Effector memory CD8-positive, alpha-beta T cell (primary cell): ENCODE data around the gene KBTBD7.

Experiments used
- ATAC-seq: fragments of 150-1000 bp; cut with Tn5 transposase; replicated peaks from 2 replicates; pipeline ENCODE4 v1.10.0; 2021; ENCODE audit warnings: mild to moderate bottlenecking, moderate library complexity
- DNase-seq, 3 experiments: peaks; one replicate each; pipeline ENCODE4 v3.0.0; 2021
- H3K27ac Mint-ChIP-seq, 2 donors: one replicate each; pipeline ENCODE4 v1.8.0; 2022; ENCODE audit warnings: mild to moderate bottlenecking in 2 of 2, mixed read lengths in 2 of 2, moderate library complexity in 2 of 2
- H3K27me3 Mint-ChIP-seq, 2 donors: one replicate each; pipeline ENCODE4 v1.8.0; 2022; ENCODE audit warnings: mixed read lengths in 2 of 2
- H3K36me3 Mint-ChIP-seq: one replicate; pipeline ENCODE4 v1.8.0; 2022; ENCODE audit warnings: mild to moderate bottlenecking, moderate library complexity, mixed read lengths; ENCODE audit not compliant: insufficient read depth
- H3K4me1 Mint-ChIP-seq, 2 donors: one replicate each; pipeline ENCODE4 v1.8.0; 2022; ENCODE audit warnings: low read depth in 2 of 2, mixed read lengths in 2 of 2
- H3K4me3 Mint-ChIP-seq, 2 donors: one replicate each; pipeline ENCODE4 v1.8.0; 2022; ENCODE audit warnings: mild to moderate bottlenecking in 2 of 2, mixed read lengths in 2 of 2, moderate library complexity in 2 of 2
- H3K9me3 Mint-ChIP-seq, 2 donors: one replicate each; pipeline ENCODE4 v1.8.0; 2022; ENCODE audit warnings: mixed read lengths in 2 of 2

Gene KBTBD7

DNA sequence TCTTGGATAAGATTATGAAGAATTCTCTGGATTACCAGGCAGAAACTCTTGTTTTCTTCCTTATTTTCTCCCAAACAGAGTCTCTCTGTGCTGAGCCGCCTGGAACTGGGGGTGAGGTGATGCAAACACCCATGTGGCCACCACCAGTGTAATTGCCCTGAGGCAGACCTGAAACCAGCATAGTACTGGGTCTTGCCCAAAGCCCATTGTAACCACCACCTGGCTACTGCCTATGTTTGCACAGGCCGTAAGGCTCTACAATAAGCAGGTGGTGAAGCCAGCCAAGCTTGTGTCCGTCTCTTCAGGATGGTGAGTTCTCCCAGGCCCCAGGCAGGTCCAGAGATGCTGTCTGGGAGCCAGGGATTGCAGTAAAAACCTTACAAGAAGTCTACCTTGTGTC, 18.9 kb upstream of the KBTBD7 start:
- H3K4me1 Mint-ChIP-seq = no peaks in the 10 kb centered on the region
- peaks cover 3% of the 10 kb centered on the region for H3K36me3 Mint-ChIP-seq
- ATAC-seq (no peak), DNase-seq (no peak)
- H3K4me3 Mint-ChIP-seq = no peak overlapping the region
- H3K27ac Mint-ChIP-seq = peak overlapping the region in 1 of 2 donors; percentile 55
- no peaks in the 10 kb centered on the region for H3K27me3 Mint-ChIP-seq
- peaks cover 2 to 8% of the 10 kb centered on the region in 2 donors for H3K9me3 Mint-ChIP-seq

DNA sequence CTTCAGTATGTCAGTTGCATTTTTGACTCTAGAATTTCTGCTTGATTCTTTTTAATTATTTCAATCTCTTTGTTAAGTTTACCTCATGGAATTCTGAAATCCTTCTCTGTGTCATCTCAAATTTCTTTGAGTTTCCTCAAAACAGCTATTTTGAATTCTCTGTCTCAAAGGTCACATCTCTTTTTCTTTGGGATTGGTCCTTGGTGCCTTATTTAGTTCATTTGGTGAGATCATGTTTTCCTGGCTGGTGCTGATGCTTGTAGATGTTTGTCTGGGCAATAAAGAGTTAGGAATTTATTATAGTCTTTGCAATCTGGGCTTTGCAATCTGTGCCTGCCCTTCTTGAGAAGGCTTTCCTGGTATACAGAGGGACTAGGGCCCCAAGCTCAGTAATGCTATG, 18.5 kb upstream of the KBTBD7 start:
- Mint-ChIP-seq H3K36me3 (peaks cover 3% of the 10 kb centered on the region), H3K9me3 (peaks cover 2 to 8% of the 10 kb centered on the region in 2 donors), H3K27me3 (no peaks in the 10 kb centered on the region), H3K4me1 (no peaks in the 10 kb centered on the region), H3K27ac (no peak overlapping the region), H3K4me3 (no peak overlapping the region)
- DNase-seq (no peak), ATAC-seq (no peak)

DNA sequence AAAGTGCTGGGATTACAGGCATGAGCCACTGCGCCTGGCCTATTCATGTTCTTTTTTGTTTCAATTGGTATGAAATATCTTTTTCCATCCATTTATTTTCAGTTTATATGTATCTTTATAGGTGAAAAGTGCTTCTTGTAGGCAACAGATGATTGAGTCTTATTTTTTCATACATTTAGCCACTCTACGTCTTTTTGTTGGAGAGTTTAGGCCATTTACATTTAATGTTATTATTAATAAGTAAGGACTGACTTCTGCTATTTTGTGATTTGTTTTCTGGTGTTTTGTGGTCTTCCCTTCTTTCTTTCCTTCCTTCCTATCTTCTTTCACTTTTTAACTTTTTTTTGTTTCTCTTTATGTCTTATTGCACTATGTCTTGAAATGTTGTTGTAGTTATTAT, 16.7 kb upstream of the KBTBD7 start:
- Mint-ChIP-seq H3K9me3 (peaks cover 2 to 8% of the 10 kb centered on the region in 2 donors), H3K27me3 (no peaks in the 10 kb centered on the region), H3K4me3 (no peak overlapping the region), H3K27ac (no peak overlapping the region), H3K4me1 (no peaks in the 10 kb centered on the region), H3K36me3 (peaks cover 3% of the 10 kb centered on the region)
- DNase-seq = no peak
- no peak for ATAC-seq

DNA sequence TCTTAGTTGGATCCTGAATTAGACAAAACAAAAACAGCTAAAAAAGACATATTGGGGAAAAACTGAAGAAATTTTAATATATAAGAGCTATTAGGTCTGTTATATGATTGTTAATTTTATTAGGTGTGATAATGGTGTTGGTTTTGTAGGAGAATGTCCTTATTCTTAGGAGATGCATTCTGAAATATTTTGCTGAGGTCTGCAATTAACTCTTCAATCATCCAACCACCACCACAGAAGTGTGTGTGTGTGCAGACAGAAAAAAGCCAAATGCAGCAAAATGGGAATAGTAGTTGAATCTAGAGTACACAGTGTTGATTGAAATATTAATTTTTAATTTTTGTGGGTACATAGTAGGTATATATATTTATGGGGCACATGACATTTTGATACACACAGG, 12.1 kb upstream of the KBTBD7 start:
- no peak overlapping the region for H3K27ac Mint-ChIP-seq
- H3K27me3 Mint-ChIP-seq = no peaks in the 10 kb centered on the region
- H3K4me3 Mint-ChIP-seq = no peak overlapping the region
- DNase-seq (no peak), ATAC-seq (no peak)
- peaks cover 2 to 6% of the 10 kb centered on the region in 2 donors for H3K9me3 Mint-ChIP-seq
- H3K36me3 Mint-ChIP-seq = no peaks in the 10 kb centered on the region
- no peaks in the 10 kb centered on the region for H3K4me1 Mint-ChIP-seq

DNA sequence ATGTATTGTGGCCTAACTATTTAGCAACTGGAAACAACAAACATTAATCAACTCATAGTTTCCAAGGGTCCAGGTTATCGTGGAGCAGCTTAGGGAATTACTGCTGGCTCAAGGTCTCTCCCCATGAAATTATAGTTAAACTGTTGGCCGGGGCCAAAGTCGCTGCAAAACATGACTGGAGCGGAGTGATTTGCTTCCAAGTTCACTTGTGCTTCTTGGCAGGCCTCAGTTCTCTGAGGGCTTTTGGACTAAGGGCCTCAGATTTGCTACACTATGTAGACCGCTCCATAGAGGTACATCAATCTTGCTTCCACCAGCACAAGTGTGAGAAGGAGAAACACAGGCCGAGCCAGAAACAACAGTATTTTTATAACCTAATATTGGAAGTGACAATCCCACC, 9.4 kb upstream of the KBTBD7 start:
- DNase-seq (no peak), ATAC-seq (no peak)
- Mint-ChIP-seq H3K27me3 (no peaks in the 10 kb centered on the region), H3K27ac (no peak overlapping the region), H3K9me3 (no peaks in the 10 kb centered on the region), H3K4me3 (no peak overlapping the region), H3K4me1 (no peaks in the 10 kb centered on the region), H3K36me3 (no peaks in the 10 kb centered on the region)

DNA sequence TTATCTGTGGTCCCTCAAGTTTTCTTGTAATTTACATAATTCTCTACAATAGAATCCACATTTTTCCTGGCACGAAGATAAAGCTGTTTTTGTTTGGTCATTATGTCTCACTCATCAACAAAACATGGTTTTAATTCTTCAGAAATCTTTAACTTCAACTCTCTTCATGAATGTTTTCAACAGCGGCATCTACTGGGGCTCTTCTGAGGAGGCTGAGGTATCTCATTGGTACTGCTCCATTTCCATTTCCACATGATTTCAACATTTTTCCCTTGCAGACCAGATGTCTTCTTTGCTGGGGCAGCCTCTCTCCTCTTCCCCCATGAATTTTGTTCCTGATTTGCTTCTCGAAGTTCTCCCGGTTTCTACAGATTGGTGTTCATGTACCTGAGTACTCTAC, 5.8 kb upstream of the KBTBD7 start:
- Mint-ChIP-seq H3K9me3 (no peaks in the 10 kb centered on the region), H3K36me3 (no peaks in the 10 kb centered on the region), H3K27ac (no peak overlapping the region), H3K27me3 (no peaks in the 10 kb centered on the region), H3K4me1 (no peaks in the 10 kb centered on the region), H3K4me3 (no peak overlapping the region)
- DNase-seq (no peak), ATAC-seq (no peak)

DNA sequence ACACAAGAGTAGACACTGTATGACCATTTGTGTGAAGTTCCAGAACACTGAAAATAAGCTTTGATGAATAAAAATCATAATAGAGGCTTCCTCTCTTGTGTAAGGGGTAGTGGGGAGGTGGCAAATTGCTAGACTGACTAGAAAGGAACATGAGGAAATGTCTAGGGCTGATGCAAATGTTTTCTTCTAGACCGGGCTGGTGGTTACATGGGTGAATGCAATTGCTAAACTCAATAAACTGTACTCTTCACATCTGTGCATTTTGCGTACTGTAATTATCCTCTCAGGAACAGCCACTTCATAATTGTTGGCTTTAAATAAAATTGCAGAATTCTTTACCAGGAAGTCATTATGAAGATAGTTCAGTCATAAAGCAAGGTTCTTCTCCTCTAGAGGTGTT, 5.2 kb upstream of the KBTBD7 start:
- H3K4me3 Mint-ChIP-seq = no peak overlapping the region
- no peaks in the 10 kb centered on the region for H3K36me3 Mint-ChIP-seq
- H3K27ac Mint-ChIP-seq = no peak overlapping the region
- H3K9me3 Mint-ChIP-seq = no peaks in the 10 kb centered on the region
- ATAC-seq = peak; percentile 43
- no peaks in the 10 kb centered on the region for H3K27me3 Mint-ChIP-seq
- peaks cover 0 to 2% of the 10 kb centered on the region in 2 donors for H3K4me1 Mint-ChIP-seq
- DNase-seq = no peak

DNA sequence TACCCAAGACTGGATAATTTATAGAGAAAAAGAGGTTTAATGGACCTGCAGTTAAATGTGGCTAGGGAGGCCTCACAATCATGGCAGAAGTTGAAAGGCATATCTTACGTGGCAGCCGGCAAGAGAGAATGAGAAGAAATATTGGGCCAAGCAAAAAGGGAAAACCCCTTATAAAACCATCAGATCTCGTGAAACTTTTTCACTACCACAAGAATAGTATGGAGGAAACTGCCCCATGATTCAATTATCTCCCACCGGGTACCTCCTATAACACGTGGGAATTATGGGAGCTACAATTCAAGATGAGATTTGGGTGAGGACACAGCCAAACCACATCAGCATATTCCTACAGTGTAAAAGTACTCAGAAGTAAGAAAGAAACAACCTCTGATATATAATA, 4.7 kb upstream of the KBTBD7 start:
- DNase-seq = no peak
- Mint-ChIP-seq H3K9me3 (no peaks in the 10 kb centered on the region), H3K27me3 (no peaks in the 10 kb centered on the region), H3K36me3 (peaks cover under 1% of the 10 kb centered on the region), H3K4me3 (no peak overlapping the region), H3K4me1 (peaks cover 2 to 4% of the 10 kb centered on the region in 2 donors), H3K27ac (no peak overlapping the region)
- ATAC-seq = no peak

DNA sequence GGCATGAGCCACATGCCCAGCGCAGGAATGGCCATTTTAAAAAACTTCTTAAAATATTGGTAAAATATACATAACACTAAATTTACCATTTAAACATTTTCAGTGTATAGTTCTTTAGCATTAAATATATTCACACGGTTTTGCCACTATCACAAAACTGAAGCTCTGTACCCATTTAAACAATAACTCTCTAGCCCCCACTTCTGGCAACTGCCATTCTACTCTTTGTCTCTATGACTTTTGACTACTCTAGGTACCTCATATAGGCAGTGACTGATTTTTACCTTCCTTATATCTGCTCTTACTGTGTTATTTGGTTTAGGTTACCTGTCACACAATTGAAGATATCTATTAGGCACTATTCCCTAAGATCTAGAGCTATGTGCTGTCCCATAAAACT, 2.3 kb upstream of the KBTBD7 start:
- H3K27ac Mint-ChIP-seq = no peak overlapping the region
- DNase-seq (no peak), ATAC-seq (no peak)
- no peaks in the 10 kb centered on the region for H3K27me3 Mint-ChIP-seq
- peaks cover 17 to 18% of the 10 kb centered on the region in 2 donors for H3K4me1 Mint-ChIP-seq
- H3K9me3 Mint-ChIP-seq = no peaks in the 10 kb centered on the region
- peaks cover 5% of the 10 kb centered on the region for H3K36me3 Mint-ChIP-seq
- H3K4me3 Mint-ChIP-seq = no peak overlapping the region

DNA sequence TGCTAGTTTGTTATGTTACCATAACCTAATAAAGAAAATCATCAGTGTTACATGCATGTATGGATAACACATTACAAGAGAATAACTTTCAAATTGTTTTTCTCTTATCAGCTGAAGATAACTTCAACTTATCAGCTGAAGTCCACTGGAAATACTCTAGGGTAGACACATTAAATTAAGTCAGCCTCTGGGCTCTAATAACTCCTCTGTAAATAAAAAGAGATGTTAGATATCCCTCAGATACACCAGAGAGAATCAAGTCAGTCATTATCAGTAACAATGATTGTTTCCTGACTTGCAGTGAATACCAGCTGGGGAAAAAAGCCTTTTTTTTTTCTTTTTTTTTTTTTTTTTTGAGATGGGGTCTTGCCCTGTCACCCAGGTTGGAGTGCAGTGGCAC, 1.6 kb upstream of the KBTBD7 start:
- DNase-seq = no peak
- Mint-ChIP-seq H3K4me1 (peaks cover 17 to 18% of the 10 kb centered on the region in 2 donors), H3K36me3 (peaks cover 5% of the 10 kb centered on the region), H3K4me3 (no peak overlapping the region), H3K27me3 (no peaks in the 10 kb centered on the region), H3K27ac (no peak overlapping the region), H3K9me3 (no peaks in the 10 kb centered on the region)
- no peak for ATAC-seq

DNA sequence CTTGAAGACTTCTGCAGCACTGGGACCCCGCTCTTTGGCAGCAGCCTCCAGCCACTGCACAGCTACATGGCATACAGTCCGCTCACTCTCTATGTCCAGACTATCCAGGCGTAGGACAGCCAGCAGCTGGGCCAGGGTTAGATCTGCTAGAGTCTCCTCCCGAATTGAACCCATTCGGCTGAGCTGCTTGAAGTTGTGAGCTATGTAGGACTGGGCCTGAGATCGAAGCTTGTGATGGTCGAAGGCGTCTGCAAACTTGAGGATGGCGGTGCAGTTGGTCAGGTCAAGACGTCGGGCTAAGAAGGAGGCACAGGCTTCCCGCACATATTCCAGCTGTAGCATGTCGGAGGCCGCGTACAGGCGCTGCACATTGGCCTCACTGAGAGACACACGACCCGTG, 900 bp downstream of the KBTBD7 start:
- H3K27ac Mint-ChIP-seq = peak overlapping the region; percentile 87 to 89
- no peaks in the 10 kb centered on the region for H3K27me3 Mint-ChIP-seq
- peaks cover 5% of the 10 kb centered on the region for H3K36me3 Mint-ChIP-seq
- H3K4me3 Mint-ChIP-seq = peak overlapping the region; percentile 90 to 92
- H3K9me3 Mint-ChIP-seq = no peaks in the 10 kb centered on the region
- peaks cover 18 to 21% of the 10 kb centered on the region in 2 donors for H3K4me1 Mint-ChIP-seq
- ATAC-seq (no peak), DNase-seq (no peak)

DNA sequence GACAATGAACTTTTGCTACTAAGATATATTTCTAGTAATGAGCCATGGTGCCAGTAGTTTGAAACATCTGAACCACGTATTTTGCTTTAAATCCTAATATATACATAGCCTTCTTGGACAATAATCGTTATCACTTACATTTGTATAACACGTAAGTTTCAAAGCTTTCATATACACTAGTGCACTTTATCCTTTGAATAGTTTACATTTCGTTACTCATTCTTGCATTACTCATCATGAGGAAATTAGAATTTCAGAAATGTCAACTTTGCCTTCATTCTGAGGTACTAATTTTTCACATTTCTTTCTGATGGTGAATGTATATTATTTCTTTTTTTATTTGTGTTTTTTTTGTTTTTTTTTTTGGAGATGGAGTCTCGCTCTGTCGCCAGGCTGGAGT, 5.8 kb downstream of the KBTBD7 start:
- DNase-seq (no peak), ATAC-seq (no peak)
- H3K27me3 Mint-ChIP-seq = no peaks in the 10 kb centered on the region
- H3K36me3 Mint-ChIP-seq = peaks cover 2% of the 10 kb centered on the region
- H3K9me3 Mint-ChIP-seq = no peaks in the 10 kb centered on the region
- no peak overlapping the region for H3K27ac Mint-ChIP-seq
- H3K4me1 Mint-ChIP-seq = peaks cover 11 to 15% of the 10 kb centered on the region in 2 donors
- H3K4me3 Mint-ChIP-seq = no peak overlapping the region

DNA sequence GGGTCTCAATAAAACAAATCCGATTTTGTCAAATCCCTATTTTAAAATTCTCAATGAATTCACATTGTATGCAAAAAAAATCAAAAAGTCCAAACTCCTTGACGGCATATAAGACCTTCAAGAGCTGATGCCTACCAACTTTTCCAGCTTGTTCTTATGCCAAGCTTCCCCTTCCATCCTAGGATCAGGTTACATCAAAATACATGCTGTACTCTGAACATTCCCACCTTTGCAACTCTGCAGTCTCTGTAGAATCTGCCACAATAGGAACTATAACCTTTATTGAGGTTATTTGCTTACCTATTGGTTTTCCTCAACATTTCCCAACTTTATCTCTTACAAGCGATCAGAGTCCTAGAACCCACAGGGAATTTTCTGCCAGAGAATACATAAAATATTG, 7.9 kb downstream of the KBTBD7 start:
- no peak overlapping the region for H3K27ac Mint-ChIP-seq
- H3K4me3 Mint-ChIP-seq = no peak overlapping the region
- no peak for DNase-seq
- H3K4me1 Mint-ChIP-seq = peaks cover 0 to 5% of the 10 kb centered on the region in 2 donors
- H3K9me3 Mint-ChIP-seq = no peaks in the 10 kb centered on the region
- no peaks in the 10 kb centered on the region for H3K27me3 Mint-ChIP-seq
- H3K36me3 Mint-ChIP-seq = no peaks in the 10 kb centered on the region
- no peak for ATAC-seq

DNA sequence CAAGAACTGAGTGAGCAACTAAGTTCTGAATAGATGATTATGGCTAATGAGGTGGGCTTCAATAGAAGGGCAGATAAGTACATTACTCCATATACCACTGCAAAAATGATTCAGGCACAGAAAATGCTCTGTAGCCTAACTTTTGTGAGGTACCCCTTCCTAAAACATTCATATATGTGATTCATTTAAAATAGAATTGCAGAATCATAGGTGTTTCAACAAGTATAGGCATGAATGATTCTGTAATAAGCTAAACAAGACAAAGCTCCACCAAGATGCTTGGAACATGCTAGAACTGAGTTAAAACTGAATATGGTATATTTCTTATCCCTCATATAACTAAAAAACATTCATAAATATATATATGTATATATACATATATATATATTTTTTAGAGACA, 12.1 kb downstream of the KBTBD7 start:
- H3K4me3 Mint-ChIP-seq = no peak overlapping the region
- ATAC-seq (no peak), DNase-seq (no peak)
- H3K9me3 Mint-ChIP-seq = no peaks in the 10 kb centered on the region
- H3K36me3 Mint-ChIP-seq = no peaks in the 10 kb centered on the region
- H3K27ac Mint-ChIP-seq = no peak overlapping the region
- no peaks in the 10 kb centered on the region for H3K27me3 Mint-ChIP-seq
- no peaks in the 10 kb centered on the region for H3K4me1 Mint-ChIP-seq

DNA sequence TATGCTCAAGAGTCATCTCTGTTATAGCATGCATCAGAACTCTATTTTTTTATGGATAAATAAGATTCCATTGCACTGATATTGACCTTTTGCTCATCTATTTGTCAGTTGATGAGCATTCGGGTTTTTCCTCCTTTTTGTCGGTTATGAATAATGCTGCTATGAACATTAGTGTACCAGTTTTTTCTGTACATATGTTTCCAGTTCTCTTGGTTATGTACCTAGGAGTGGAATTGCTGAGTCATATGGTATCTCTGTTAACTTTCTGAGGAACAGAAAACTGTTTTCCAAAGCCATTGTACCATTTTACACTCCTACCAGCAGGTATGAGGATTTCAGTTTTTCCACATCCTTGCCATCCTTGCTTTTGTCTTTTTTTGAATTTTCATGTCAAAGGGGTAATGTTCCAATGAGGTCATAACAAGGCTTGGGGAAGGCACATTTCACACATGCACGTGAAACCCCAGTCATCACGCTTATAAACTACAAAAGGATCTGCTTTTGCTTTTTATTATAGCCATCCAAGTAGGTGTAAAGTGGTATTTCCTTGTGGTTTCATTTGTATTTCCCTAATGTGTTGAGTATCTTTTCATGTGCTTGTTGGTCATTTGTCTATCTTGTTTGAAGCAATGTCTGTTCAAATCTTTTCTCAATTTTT, 14.6 kb downstream of the KBTBD7 start:
- H3K27ac Mint-ChIP-seq = no peak overlapping the region

More for the DNA sequence above, 14.6 kb downstream of the KBTBD7 start:
- peaks cover 0 to under 1% of the 10 kb centered on the region in 2 donors for H3K9me3 Mint-ChIP-seq
- no peaks in the 10 kb centered on the region for H3K27me3 Mint-ChIP-seq
- H3K4me3 Mint-ChIP-seq = no peak overlapping the region
- H3K36me3 Mint-ChIP-seq = no peaks in the 10 kb centered on the region
- DNase-seq = no peak
- no peaks in the 10 kb centered on the region for H3K4me1 Mint-ChIP-seq
- ATAC-seq = no peak
